ENCODE data around the gene SERPINF2. TPM values are rescaled to one million over a fixed set of nuclear protein-coding genes. Genes with fewer than 3 reads are reported as not detected.

The SERPINF2 gene
- total RNA-seq, 2 donors from 2014 or later = 30.4 to 56.1 TPM

GRCh38 chr17:1744551-1745512, 2.2 kb downstream of the SERPINF2 start:
- no peaks in the 10 kb centered on the region for H3K9me3 ChIP-seq
- no peaks in the 10 kb centered on the region for H3K27me3 ChIP-seq (replicated peaks; ENCODE audit: insufficient read depth)
- H3K4me3 ChIP-seq = no peak overlapping the region
- TF ChIP-seq POLR2AphosphoS5 (IDR thresholded peaks at IDR 0.05) (no peak), POLR2A (IDR thresholded peaks at IDR 0.05) (no peak)
- TF ChIP-seq, protein P1, sequence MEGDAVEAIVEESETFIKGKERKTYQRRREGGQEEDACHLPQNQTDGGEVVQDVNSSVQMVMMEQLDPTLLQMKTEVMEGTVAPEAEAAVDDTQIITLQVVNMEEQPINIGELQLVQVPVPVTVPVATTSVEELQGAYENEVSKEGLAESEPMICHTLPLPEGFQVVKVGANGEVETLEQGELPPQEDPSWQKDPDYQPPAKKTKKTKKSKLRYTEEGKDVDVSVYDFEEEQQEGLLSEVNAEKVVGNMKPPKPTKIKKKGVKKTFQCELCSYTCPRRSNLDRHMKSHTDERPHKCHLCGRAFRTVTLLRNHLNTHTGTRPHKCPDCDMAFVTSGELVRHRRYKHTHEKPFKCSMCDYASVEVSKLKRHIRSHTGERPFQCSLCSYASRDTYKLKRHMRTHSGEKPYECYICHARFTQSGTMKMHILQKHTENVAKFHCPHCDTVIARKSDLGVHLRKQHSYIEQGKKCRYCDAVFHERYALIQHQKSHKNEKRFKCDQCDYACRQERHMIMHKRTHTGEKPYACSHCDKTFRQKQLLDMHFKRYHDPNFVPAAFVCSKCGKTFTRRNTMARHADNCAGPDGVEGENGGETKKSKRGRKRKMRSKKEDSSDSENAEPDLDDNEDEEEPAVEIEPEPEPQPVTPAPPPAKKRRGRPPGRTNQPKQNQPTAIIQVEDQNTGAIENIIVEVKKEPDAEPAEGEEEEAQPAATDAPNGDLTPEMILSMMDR (IDR thresholded peaks at IDR 0.05) = no peak
- H3K36me3 ChIP-seq = no peaks in the 10 kb centered on the region
- no peak for DNase-seq (ENCODE audit: low spot score)
- H3K4me1 ChIP-seq (replicated peaks) = no peaks in the 10 kb centered on the region
- intact Hi-C loops (cut with DNase I) = no loop called here
- H3K27ac ChIP-seq = peak overlapping the region; percentile 62 to 85
- WGBS = 71% methylated on average over 29 of the region's 29 CpGs

- H3K4me3 ChIP-seq = no peak overlapping the region
- TF ChIP-seq, protein P1 (IDR thresholded peaks at IDR 0.05) = no peak
- no peak for TF ChIP-seq POLR2A (IDR thresholded peaks at IDR 0.05)
- no peak for TF ChIP-seq POLR2AphosphoS5 (IDR thresholded peaks at IDR 0.05)
- H3K9me3 ChIP-seq = no peaks in the 10 kb centered on the region
- WGBS = 97% methylated on average over 12 of the region's 12 CpGs
- no peaks in the 10 kb centered on the region for H3K4me1 ChIP-seq (replicated peaks)
- intact Hi-C loops (cut with DNase I) = no loop called here
- no peak for DNase-seq (ENCODE audit: low spot score)
- no peaks in the 10 kb centered on the region for H3K36me3 ChIP-seq
- H3K27me3 ChIP-seq (replicated peaks; ENCODE audit: insufficient read depth) = no peaks in the 10 kb centered on the region
- peak overlapping the region; percentile 62 to 85 for H3K27ac ChIP-seq
These were observed 2.9 kb downstream of the SERPINF2 start for GRCh38 chr17:1745513-1746020.

GRCh38 chr17:1746975-1747543, 4.4 kb downstream of the SERPINF2 start:
- DNase-seq (ENCODE audit: low spot score) = peak; percentile 94

GRCh38 chr17:1750628-1751027, 8.0 kb downstream of the SERPINF2 start:
- TF ChIP-seq POLR2A (IDR thresholded peaks at IDR 0.05) = no peak
- TF ChIP-seq, protein P1 (IDR thresholded peaks at IDR 0.05) = no peak
- TF ChIP-seq POLR2AphosphoS5 (IDR thresholded peaks at IDR 0.05) = no peak
- intact Hi-C loops (cut with DNase I) = no loop called here

More at GRCh38 chr17:1746975-1747543, 4.4 kb downstream of the SERPINF2 start:
- H3K4me1 ChIP-seq (replicated peaks) = no peaks in the 10 kb centered on the region
- no peaks in the 10 kb centered on the region for H3K36me3 ChIP-seq
- intact Hi-C loops (cut with DNase I) = no loop called here
- no peak overlapping the region for H3K4me3 ChIP-seq
- peak; percentile 99 for TF ChIP-seq POLR2AphosphoS5 (IDR thresholded peaks at IDR 0.05)
- TF ChIP-seq, protein P1 (IDR thresholded peaks at IDR 0.05) = no peak
- peak; percentile 35 for TF ChIP-seq POLR2A (IDR thresholded peaks at IDR 0.05)
- peak overlapping the region; percentile 54 to 85 for H3K27ac ChIP-seq
- H3K9me3 ChIP-seq = no peaks in the 10 kb centered on the region
- H3K27me3 ChIP-seq (replicated peaks; ENCODE audit: insufficient read depth) = no peaks in the 10 kb centered on the region
- 52% methylated on average over 18 of the region's 22 CpGs for WGBS

More at GRCh38 chr17:1750628-1751027, 8.0 kb downstream of the SERPINF2 start:
- no peaks in the 10 kb centered on the region for H3K4me1 ChIP-seq (replicated peaks)
- no peaks in the 10 kb centered on the region for H3K36me3 ChIP-seq
- 80% methylated on average over 9 of the region's 9 CpGs for WGBS
- H3K4me3 ChIP-seq = no peak overlapping the region
- no peaks in the 10 kb centered on the region for H3K27me3 ChIP-seq (replicated peaks; ENCODE audit: insufficient read depth)
- no peak overlapping the region for H3K27ac ChIP-seq
- H3K9me3 ChIP-seq = no peaks in the 10 kb centered on the region
- DNase-seq (ENCODE audit: low spot score) = no peak
